OCI-M1 (cell line): ENCODE data around the gene KCTD21.

Source experiments
- DNase-seq: peaks from one replicate; lab custom pipeline; 2025; lab: John Stamatoyannopoulos, UW

The KCTD21 gene

GRCh38 chr11:78139422-78140391, 48.7 kb downstream of the KCTD21 start, which contains the start of gene ALG8:
Gene ALG8 (minus strand): TSS chr11:78139626. CDS start chr11:78139588, 38 bp downstream.
- peak; percentile 100 for DNase-seq

GRCh38 chr11:78138694-78139421, 49.6 kb downstream of the KCTD21 start:
- peak; percentile 93 for DNase-seq

GRCh38 chr11:78138291-78138690, 50.1 kb downstream of the KCTD21 start:
- no peak for DNase-seq

- peak; percentile 65 for DNase-seq
Observed at GRCh38 chr11:78132475-78132874, 56.0 kb downstream of the KCTD21 start.

- DNase-seq, result no peak
Observed at GRCh38 chr11:78131956-78132355, 56.5 kb downstream of the KCTD21 start.

GRCh38 chr11:78127403-78127802, 61.0 kb downstream of the KCTD21 start:
- DNase-seq, result peak; percentile 91
